HL-60/S4 (cell line): ENCODE results near the gene SAMD4B.
"Not testable (repeated sequence)": the region's sequence is repeated elsewhere in the genome, so short reads cannot be mapped to it uniquely, and the experiment has no call there.

Experiments used
- in situ Hi-C: fragments of 300-500 bp; cut with MboI; formaldehyde crosslinking; loops from 2 replicates; pipeline ENCODE4 v1.14.3; 2022; ENCODE audit warnings: low sequenced_read_pairs

SAMD4B gene

DNA sequence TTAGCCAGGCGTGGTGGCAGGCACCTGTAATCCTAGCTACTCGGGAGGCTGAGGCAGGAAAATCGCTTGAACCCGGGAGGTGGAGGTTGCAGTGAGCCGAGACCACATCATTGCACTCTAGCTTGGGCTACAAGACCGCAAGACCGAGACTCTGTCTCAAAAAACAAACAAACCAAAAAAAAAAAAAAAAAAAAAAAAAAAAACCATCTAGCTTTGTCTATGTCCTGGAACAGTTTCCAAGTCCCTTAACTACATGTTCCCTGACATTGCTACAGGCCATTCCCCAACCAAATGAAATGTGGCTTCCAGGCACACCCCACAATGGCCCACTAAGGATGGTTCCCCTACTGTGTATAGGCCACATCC is 32.9 kb upstream of the SAMD4B start:
- in situ Hi-C loops = not testable (repeated sequence)

GRCh38 chr19:39310558-39311311 is 31.5 kb upstream of the SAMD4B start:
- in situ Hi-C loops = no loop called here

- in situ Hi-C loops = no loop called here
These were observed 28.0 kb upstream of the SAMD4B start for GRCh38 chr19:39314016-39314728.

DNA sequence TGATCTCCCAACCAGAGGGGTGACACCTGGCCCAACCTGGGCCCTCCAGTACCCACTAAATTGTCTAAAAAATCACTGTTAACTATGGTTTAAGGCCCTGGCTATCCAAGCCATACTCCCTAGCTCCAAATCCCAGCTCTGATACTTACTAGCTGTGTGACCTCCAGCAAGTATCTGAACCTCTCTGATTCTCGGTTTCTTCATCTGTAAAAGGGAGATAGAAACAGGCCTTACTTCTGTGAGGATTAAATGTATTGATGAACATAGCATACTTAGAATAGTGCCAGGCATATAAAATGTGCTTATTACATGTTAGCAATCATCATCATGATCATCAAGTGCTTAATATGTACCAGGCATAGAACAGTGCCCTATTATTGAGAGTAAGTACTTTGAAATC is 26.3 kb upstream of the SAMD4B start:
- in situ Hi-C loops = no loop called here

- in situ Hi-C loops = no loop called here
These were observed 25.4 kb upstream of the SAMD4B start for GRCh38 chr19:39316627-39317321.

- in situ Hi-C loops = no loop called here
These were observed 24.7 kb upstream of the SAMD4B start for GRCh38 chr19:39317476-39317875.

DNA sequence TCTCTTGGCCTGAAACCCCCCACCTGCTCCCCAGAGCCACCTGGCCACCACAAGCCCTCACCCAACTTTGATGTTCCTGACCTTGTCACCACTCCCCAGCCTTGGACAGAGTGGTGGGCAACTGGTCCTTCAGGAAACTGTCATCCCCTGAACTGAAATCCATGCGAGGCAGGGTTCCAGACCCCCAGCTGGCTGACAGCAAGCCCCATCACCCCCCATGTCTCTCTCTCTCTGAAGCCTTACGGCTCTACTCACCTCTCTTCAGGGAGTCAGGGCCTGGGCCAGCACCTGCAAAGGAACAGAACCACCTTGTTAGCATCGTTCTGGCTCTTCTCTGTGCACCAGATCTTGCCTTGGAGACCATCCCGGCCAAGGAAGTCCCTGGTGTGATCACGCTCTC is 24.1 kb upstream of the SAMD4B start:
- in situ Hi-C loops = no loop called here

DNA sequence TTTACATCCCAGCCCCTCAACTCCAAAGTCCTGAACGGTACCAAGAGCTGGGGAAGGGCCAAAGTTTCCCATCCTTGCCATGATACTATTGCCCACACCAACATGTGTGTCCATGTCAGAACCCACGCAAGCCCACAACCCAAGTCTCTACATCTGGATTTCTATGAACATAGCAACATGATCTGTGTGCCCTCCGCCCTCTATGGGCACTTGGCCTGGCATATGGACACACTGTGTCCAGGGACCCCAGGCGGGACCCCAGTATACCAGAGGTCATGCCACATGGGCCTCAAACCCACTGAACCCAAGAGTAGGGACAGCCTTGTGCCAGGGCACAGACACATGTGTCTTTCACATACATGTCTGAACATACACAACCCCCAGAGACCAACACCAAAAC is 23.5 kb upstream of the SAMD4B start:
- in situ Hi-C loops = no loop called here

- in situ Hi-C loops = no loop called here
These were observed 22.9 kb upstream of the SAMD4B start for GRCh38 chr19:39319098-39319891.

GRCh38 chr19:39319892-39320248 is 22.4 kb upstream of the SAMD4B start:
- in situ Hi-C loops = no loop called here

DNA sequence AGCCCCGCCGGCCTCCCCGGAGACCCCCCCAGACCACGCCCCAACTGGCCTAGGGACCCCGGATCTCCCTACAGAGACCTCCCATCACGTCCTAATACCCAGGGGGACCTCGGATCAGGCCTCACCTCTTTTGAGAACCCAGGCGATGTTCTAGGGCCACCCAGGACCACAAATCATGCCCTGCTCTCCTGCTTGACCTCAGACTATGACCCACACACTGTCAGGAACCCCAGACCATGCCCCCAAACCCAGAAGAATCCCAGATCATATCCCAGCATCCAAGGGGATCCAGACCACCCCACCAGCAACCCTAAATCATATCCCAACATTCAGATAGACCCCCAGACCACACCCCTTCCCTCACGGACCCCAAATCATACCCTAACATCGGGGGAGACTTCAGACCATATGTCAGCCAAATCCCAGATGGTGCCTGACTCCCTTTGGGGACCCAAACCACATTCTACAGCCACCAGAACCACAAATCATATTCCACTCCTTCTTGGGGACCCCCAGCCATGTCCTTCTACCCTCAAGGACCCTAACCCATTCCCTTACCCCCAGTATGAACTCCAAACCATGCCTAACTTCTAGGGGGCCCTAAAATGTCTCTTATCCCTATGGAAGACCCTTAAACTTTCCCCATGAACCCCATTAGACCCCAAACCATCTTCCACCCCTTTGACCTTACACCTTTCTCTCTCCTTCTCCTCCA is 20.9 kb upstream of the SAMD4B start:
- in situ Hi-C loops = no loop called here

GRCh38 chr19:39321832-39322176 is 20.4 kb upstream of the SAMD4B start:
- in situ Hi-C loops = no loop called here

- in situ Hi-C loops = no loop called here
These were observed 17.9 kb upstream of the SAMD4B start for GRCh38 chr19:39324242-39324842.

- in situ Hi-C loops = no loop called here
These were observed 16.2 kb upstream of the SAMD4B start for GRCh38 chr19:39325778-39326665.

- in situ Hi-C loops = no loop called here
These were observed 14.7 kb upstream of the SAMD4B start for GRCh38 chr19:39327363-39328045.

GRCh38 chr19:39328046-39328705 is 14.0 kb upstream of the SAMD4B start:
- in situ Hi-C loops = no loop called here

DNA sequence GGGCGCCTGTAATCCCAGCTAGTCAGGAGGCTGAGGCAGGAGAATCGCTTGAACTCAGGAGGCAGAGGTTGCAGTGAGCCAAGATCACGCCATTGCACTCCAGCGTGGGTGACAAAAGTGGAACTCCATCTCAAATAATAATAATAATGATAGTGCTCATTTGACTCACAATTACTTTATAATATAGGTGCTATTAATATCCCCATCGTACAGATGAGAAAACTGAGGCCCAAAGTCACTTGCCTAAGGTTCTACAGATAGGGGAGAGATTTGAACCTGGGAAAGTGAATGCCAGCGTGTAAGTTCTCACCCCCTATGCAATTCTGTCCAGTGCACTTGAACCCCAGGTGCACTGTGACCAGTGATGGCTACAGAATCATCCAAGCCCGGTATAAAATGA is 12.3 kb upstream of the SAMD4B start:
- in situ Hi-C loops = loop anchor here (5.0 kb wide), 1 partner anchor 208 kb away; no protein-coding TSS in a partner anchor

- in situ Hi-C loops = loop anchor here (5.0 kb wide), 1 partner anchor 210 kb away; no protein-coding TSS in a partner anchor
These were observed 9.9 kb upstream of the SAMD4B start for GRCh38 chr19:39332293-39332692.
